HL-60/S4 (cell line): ENCODE data around the gene NFATC2.

Experiments used
- in situ Hi-C: fragments of 300-500 bp; cut with MboI; formaldehyde crosslinking; loops from 2 replicates; pipeline ENCODE4 v1.14.3; 2022; ENCODE audit warnings: low sequenced_read_pairs

The NFATC2 gene

GRCh38 chr20:51522207-51522606, 20.3 kb downstream of the NFATC2 start:
- in situ Hi-C loops: no loop called here

GRCh38 chr20:51517839-51518238, 24.7 kb downstream of the NFATC2 start:
- in situ Hi-C loops: no loop called here

GRCh38 chr20:51516855-51517254, 25.7 kb downstream of the NFATC2 start:
- in situ Hi-C loops: no loop called here

GRCh38 chr20:51514836-51515235, 27.7 kb downstream of the NFATC2 start:
- in situ Hi-C loops: no loop called here

GRCh38 chr20:51514249-51514648, 28.3 kb downstream of the NFATC2 start:
- in situ Hi-C loops: no loop called here

- in situ Hi-C loops: no loop called here
Observed at GRCh38 chr20:51513545-51513944, 29.0 kb downstream of the NFATC2 start.

GRCh38 chr20:51512645-51513044, 29.9 kb downstream of the NFATC2 start:
- in situ Hi-C loops: no loop called here

GRCh38 chr20:51511861-51512619, 30.5 kb downstream of the NFATC2 start:
- in situ Hi-C loops: no loop called here

- in situ Hi-C loops: no loop called here
Observed at GRCh38 chr20:51510936-51511605, 31.4 kb downstream of the NFATC2 start.

GRCh38 chr20:51510169-51510568, 32.4 kb downstream of the NFATC2 start:
- in situ Hi-C loops: no loop called here

- in situ Hi-C loops: no loop called here
Observed at GRCh38 chr20:51509208-51509607, 33.3 kb downstream of the NFATC2 start.

- in situ Hi-C loops: no loop called here
Observed at GRCh38 chr20:51508780-51509179, 33.7 kb downstream of the NFATC2 start.

GRCh38 chr20:51508158-51508557, 34.4 kb downstream of the NFATC2 start:
- in situ Hi-C loops: no loop called here

- in situ Hi-C loops: no loop called here
Observed at GRCh38 chr20:51507216-51508036, 35.1 kb downstream of the NFATC2 start.

GRCh38 chr20:51506527-51507215, 35.8 kb downstream of the NFATC2 start:
- in situ Hi-C loops: no loop called here

- in situ Hi-C loops: no loop called here
Observed at GRCh38 chr20:51505566-51505965, 37.0 kb downstream of the NFATC2 start.

- in situ Hi-C loops: no loop called here
Observed at GRCh38 chr20:51503376-51503775, 39.1 kb downstream of the NFATC2 start.

- in situ Hi-C loops: no loop called here
Observed at GRCh38 chr20:51500936-51501335, 41.6 kb downstream of the NFATC2 start.

GRCh38 chr20:51500311-51500710, 42.2 kb downstream of the NFATC2 start:
- in situ Hi-C loops: no loop called here

GRCh38 chr20:51498765-51499540, 43.6 kb downstream of the NFATC2 start:
- in situ Hi-C loops: no loop called here
